Upper lobe of right lung (tissue), 1 donor: ENCODE measurements around the gene KDM3A. TPM values are rescaled to one million over a fixed set of nuclear protein-coding genes. Genes with fewer than 3 reads are reported as not detected.
A peak's percentile ranks its signal among the peaks of the same experiment; 100 is the strongest.

Experiments
- ATAC-seq: fragments of 200-7000 bp; cut with Tn5 transposase; one replicate; pipeline ENCODE4 v1.9.1; 2020; ENCODE audit warnings: mild to moderate bottlenecking, moderate library complexity
- DNase-seq: peaks from one replicate; pipeline ENCODE4 v3.0.0-alpha.2; 2020
- H3K27ac ChIP-seq: fragments of 200-600 bp; one replicate; pipeline ENCODE4 v1.8.0; 2022
- H3K27me3 ChIP-seq: fragments of 200-600 bp; one replicate; pipeline ENCODE4 v1.8.0; 2022; ENCODE audit warnings: mild to moderate bottlenecking
- H3K36me3 ChIP-seq: fragments of 200-600 bp; one replicate; pipeline ENCODE4 v1.8.0; 2022
- H3K4me1 ChIP-seq: fragments of 200-600 bp; one replicate; pipeline ENCODE4 v1.8.0; 2022
- H3K4me3 ChIP-seq: fragments of 200-600 bp; one replicate; pipeline ENCODE4 v1.8.0; 2022; ENCODE audit warnings: mild to moderate bottlenecking
- H3K9me3 ChIP-seq: fragments of 200-600 bp; one replicate; pipeline ENCODE4 v1.8.0; 2022
- intact Hi-C: fragments of 100-400 bp; cut with DNase I; formaldehyde crosslinking; loops from one replicate; pipeline ENCODE4 v1.11.0; 2022
- total RNA-seq: library from RNA; stranded (reverse); fragmentation: NEBNext Ultra II Directional; extraction: Animal tissue kit (Norgen Biotek cat#: 25700); gene quantifications from one replicate; pipeline ENCODE4 v1.2.1, GENCODE V29; 2021
- TF ChIP-seq, protein P1 (sequence below): fragments of 200-600 bp; IDR thresholded peaks from one replicate; pipeline ENCODE4 v1.8.0; 2022; ENCODE audit warnings: antibody characterized with exemption
- donor health status: DM: no; HTN: yes; CAD: no; lungs with severe emphysema.

The KDM3A gene
- total RNA-seq, 1 donor from 2014 or later: 49.1 TPM

DNA sequence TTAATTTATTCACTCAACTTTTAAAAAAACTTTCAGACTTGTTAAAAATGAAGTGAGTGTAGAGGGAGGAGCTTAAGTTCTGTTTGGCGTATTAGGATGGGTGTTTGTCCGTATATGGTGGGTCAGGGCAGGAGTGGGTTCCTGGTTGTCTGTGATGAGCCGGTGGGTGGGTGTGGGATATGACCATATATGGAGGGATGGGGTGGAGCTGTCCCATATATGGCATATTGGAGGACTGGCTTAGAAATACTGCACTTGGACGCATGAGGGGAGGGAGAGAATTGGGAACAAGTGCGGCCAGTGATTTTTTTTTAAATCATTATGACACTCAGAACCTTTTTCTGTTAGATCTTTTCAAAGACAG lies 1.5 kb downstream of the KDM3A start:
- ATAC-seq: peak; percentile 77

DNA sequence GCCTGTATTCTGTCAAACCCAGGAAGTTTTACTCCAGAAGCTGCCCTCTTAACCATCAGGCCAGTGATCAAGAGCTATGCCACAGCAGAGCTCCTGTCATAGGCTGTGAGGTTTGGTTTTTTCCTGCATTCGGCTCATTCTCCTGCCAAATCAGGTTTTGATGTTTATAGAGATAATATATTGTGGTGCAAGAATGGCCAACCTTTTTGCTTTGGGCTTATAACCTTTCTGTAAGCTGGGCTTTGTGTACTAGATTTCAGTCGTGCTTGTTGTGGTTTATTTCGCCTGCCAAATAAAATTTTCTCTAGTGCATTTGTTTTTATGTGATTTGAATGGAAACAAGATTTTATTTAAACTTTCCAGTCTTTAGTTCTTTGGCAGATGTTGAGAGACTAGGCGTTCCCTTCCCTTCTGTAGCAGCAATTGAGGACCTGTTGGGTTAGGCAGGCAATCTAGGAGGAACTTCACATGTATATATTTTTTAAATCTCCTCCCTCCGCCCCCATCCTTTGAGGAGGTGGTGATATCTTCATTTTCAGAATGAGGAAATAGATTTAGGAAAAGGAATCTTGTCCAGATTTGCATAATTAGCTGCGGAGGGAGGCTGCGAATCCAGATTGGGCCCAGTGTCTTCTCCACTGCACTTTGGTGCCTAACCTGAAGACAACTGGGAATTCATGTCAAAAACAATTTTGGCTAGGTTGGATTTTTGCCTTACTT lies 2.6 kb downstream of the KDM3A start:
- Histone ChIP-seq H3K9me3 (peaks cover 9% of the 10 kb centered on the region), H3K4me3 (no peak overlapping the region), H3K4me1 (peaks cover 39% of the 10 kb centered on the region), H3K27me3 (no peaks in the 10 kb centered on the region), H3K36me3 (peaks cover 21% of the 10 kb centered on the region), H3K27ac (no peak overlapping the region)
- ATAC-seq (no peak), DNase-seq (no peak)
- TF ChIP-seq, protein P1, sequence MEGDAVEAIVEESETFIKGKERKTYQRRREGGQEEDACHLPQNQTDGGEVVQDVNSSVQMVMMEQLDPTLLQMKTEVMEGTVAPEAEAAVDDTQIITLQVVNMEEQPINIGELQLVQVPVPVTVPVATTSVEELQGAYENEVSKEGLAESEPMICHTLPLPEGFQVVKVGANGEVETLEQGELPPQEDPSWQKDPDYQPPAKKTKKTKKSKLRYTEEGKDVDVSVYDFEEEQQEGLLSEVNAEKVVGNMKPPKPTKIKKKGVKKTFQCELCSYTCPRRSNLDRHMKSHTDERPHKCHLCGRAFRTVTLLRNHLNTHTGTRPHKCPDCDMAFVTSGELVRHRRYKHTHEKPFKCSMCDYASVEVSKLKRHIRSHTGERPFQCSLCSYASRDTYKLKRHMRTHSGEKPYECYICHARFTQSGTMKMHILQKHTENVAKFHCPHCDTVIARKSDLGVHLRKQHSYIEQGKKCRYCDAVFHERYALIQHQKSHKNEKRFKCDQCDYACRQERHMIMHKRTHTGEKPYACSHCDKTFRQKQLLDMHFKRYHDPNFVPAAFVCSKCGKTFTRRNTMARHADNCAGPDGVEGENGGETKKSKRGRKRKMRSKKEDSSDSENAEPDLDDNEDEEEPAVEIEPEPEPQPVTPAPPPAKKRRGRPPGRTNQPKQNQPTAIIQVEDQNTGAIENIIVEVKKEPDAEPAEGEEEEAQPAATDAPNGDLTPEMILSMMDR: no peak
- intact Hi-C loops: no loop called here

More for the DNA sequence above, 1.5 kb downstream of the KDM3A start:
- intact Hi-C loops: no loop called here
- peaks cover 9% of the 10 kb centered on the region for H3K9me3 ChIP-seq
- H3K27me3 ChIP-seq: no peaks in the 10 kb centered on the region
- DNase-seq: peak; percentile 74
- TF ChIP-seq, protein P1: no peak
- peaks cover 21% of the 10 kb centered on the region for H3K36me3 ChIP-seq
- peak overlapping the region; percentile 94 for H3K27ac ChIP-seq
- peaks cover 39% of the 10 kb centered on the region for H3K4me1 ChIP-seq
- H3K4me3 ChIP-seq: peak overlapping the region; percentile 74

DNA sequence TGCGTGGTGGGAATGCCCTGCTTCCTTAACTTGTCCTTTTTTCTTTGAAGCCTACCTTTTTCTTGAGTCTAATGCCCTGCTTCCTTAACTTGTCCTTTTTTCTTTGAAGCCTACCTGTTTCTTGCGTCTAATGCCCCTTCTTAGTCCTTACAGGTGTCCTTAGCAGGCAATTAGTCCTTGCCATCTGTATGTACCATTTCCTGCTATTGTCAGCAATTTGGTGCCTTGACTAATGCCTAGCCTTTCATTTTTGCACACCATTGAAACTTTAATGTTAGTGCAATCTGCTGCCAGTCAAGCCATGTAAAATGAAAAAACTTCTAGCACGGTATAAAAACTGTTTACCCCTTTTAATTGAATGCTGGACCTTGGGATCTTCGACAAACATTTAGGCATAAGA lies 4.3 kb downstream of the KDM3A start:
- peaks cover 43% of the 10 kb centered on the region for H3K4me1 ChIP-seq

DNA sequence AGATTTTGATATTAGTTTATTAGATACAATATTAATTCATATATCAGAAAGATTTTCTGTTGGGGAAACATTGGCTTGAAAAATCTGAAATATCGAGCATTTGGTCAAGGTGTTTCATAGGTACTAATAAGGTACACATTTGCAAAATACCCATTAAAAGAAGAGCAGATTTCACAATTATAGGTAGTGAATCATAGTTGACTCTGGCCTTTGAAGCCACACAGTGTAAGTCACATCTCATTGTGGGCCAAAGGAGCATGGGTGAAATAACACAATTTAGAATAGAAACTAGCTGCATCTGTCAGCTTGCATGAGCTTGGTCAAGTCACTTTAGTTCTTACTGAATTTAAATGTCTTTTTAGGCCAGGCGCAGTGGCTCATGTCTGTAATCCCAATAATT lies 4.9 kb downstream of the KDM3A start:
- H3K4me3 ChIP-seq: no peak overlapping the region
- H3K4me1 ChIP-seq: peaks cover 43% of the 10 kb centered on the region
- ATAC-seq: no peak
- TF ChIP-seq, protein P1: no peak
- intact Hi-C loops: no loop called here
- peaks cover 40% of the 10 kb centered on the region for H3K36me3 ChIP-seq
- H3K27ac ChIP-seq: no peak overlapping the region
- no peaks in the 10 kb centered on the region for H3K9me3 ChIP-seq
- H3K27me3 ChIP-seq: no peaks in the 10 kb centered on the region
- no peak for DNase-seq

More for the DNA sequence above, 4.3 kb downstream of the KDM3A start:
- H3K9me3 ChIP-seq: no peaks in the 10 kb centered on the region
- no peak overlapping the region for H3K4me3 ChIP-seq
- DNase-seq (no peak), ATAC-seq (no peak)
- H3K27ac ChIP-seq: no peak overlapping the region
- TF ChIP-seq, protein P1: no peak
- intact Hi-C loops: no loop called here
- H3K27me3 ChIP-seq: no peaks in the 10 kb centered on the region
- peaks cover 34% of the 10 kb centered on the region for H3K36me3 ChIP-seq

DNA sequence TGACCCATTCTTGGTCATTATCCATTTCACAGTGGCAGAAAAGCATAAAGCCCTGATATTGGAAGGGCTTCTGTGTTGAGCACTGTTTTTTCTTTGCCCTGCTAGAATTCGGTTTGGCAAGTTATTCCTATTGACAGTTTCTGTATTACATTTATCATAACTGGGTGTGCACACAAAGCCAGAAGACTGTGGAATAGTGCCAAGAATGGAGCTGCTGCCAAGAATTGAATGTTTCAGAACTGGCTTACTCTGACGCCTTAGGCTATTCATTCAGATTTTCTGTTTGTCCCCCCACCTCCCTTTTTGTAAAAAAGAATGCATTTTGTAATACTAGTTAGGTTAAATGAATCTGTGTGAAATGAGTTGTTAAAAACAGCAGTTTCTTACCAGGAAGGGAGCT lies 12.7 kb downstream of the KDM3A start:
- H3K27ac ChIP-seq: no peak overlapping the region
- H3K4me1 ChIP-seq: peaks cover 3% of the 10 kb centered on the region
- H3K27me3 ChIP-seq: no peaks in the 10 kb centered on the region
- H3K4me3 ChIP-seq: no peak overlapping the region
- ATAC-seq (no peak), DNase-seq (no peak)
- peaks cover 86% of the 10 kb centered on the region for H3K36me3 ChIP-seq
- H3K9me3 ChIP-seq: no peaks in the 10 kb centered on the region
- TF ChIP-seq, protein P1: no peak
- intact Hi-C loops: loop anchor here (5.0 kb wide), 1 partner anchor 252 kb away; no protein-coding TSS in a partner anchor
